Measurements from ENCODE around the gene CEMIP2.

- TF ChIP-seq CTCF (IDR thresholded peaks at IDR 0.05; ENCODE audit: insufficient read depth, low read length) (no peak), POLR2AphosphoS5 (IDR thresholded peaks at IDR 0.05; ENCODE audit: low read depth) (no peak), GABPA (IDR thresholded peaks at IDR 0.05; ENCODE audit: low read depth) (no peak), REST (IDR thresholded peaks at IDR 0.05; ENCODE audit: insufficient replicate concordance, low read depth) (no peak)
Observed at GRCh38 chr9:71644819-71645362, 123.4 kb downstream of the CEMIP2 start.

All from HL-60 (cell line).